Heart left ventricle (tissue), 16 donors: ENCODE data around the gene GSAP. TPM values are rescaled to one million over a fixed set of nuclear protein-coding genes. Genes with fewer than 3 reads are reported as not detected.

Experiments used
- ATAC-seq, 4 donors: fragments of 200-7000 bp; cut with Tn5 transposase; one replicate each; pipeline ENCODE4 v1.9.1; 2020 to 2022; ENCODE audit warnings: moderate library complexity in 4 of 4, mild to moderate bottlenecking in 3 of 4, moderate number of reproducible peaks in 1 of 4
- DNase-seq, 5 donors: peaks; one replicate each; pipeline ENCODE4 v3.0.0-alpha.2; 2020
- H3K27ac ChIP-seq, 12 donors: fragments of 200-600 bp; sonication (generic) in 4 of 12; one replicate each; pipeline versions ENCODE4 v1.5.0 to v1.8.0; 2016 to 2022; ENCODE audit warnings: mild to moderate bottlenecking in 2 of 12
- H3K27me3 ChIP-seq, 9 donors: fragments of 200-600 bp; sonication (generic) in 2 of 9; one replicate each; pipeline versions ENCODE4 v1.5.1 to v1.8.0; 2016 to 2022; ENCODE audit warnings: mild to moderate bottlenecking in 3 of 9
- H3K36me3 ChIP-seq, 9 donors: fragments of 200-600 bp; sonication (generic) in 2 of 9; one replicate each; pipeline versions ENCODE4 v1.5.0 to v1.8.0; 2018 to 2022; ENCODE audit warnings: mild to moderate bottlenecking in 2 of 9
- H3K4me1 ChIP-seq, 12 donors: fragments of 200-600 bp; sonication (generic) in 4 of 12; one replicate each; pipeline versions ENCODE4 v1.5.0 to v1.8.0; 2016 to 2022; ENCODE audit warnings: mild to moderate bottlenecking in 3 of 12
- H3K4me3 ChIP-seq, 12 donors: fragments of 200-600 bp; sonication (generic) in 4 of 12; one replicate each; pipeline versions ENCODE4 v1.5.0 to v1.8.0; 2017 to 2022; ENCODE audit warnings: mild to moderate bottlenecking in 9 of 12, moderate library complexity in 4 of 12
- H3K9me3 ChIP-seq, 12 donors: fragments of 200-600 bp; sonication (generic) in 4 of 12; one replicate each; pipeline versions ENCODE4 v1.5.0 to v1.8.0; 2016 to 2022; ENCODE audit warnings: mild to moderate bottlenecking in 1 of 12
- CTCF ChIP-seq, 12 donors: fragments of 200-600 bp; sonication (generic) in 4 of 12; IDR thresholded peaks; one replicate each; pipeline versions ENCODE4 v1.5.0 to v1.8.0; 2018 to 2022; ENCODE audit warnings: antibody characterized with exemption in 12 of 12, mild to moderate bottlenecking in 5 of 12
- POLR2A ChIP-seq, 2 donors: fragments of 450-650 bp; IDR thresholded peaks; one replicate each; pipeline ENCODE4 v1.6.1; 2017; ENCODE audit warnings: antibody characterized with exemption in 2 of 2, mild to moderate bottlenecking in 2 of 2, moderate library complexity in 2 of 2
- WGBS, 4 donors: extraction: QIAGEN DNeasy Blood & Tissue Kit in 2 of 4; methylation state at CpG; one replicate each; pipeline versions ENCODE4 v1.1.5 to v1.1.7; 2013 to 2018; 5-methylcytosine and 5-hydroxymethylcytosine counted together
- intact Hi-C, 10 donors: fragments of 100-400 bp; cut with DNase I; formaldehyde crosslinking; loops; one replicate each; pipeline versions ENCODE4 v1.11.1 to v1.14.2; 2022
- polyA plus RNA-seq, 2 donors: library from polyadenylated mRNA; stranded (reverse); fragments of 200-250 nt; gene quantifications; one replicate each; pipeline ENCODE4 v1.2.3, GENCODE V29; 2013
- total RNA-seq, 9 donors: library from RNA; depleted of rRNA in 2 of 9; stranded (reverse); fragments of >200 nt in 2 of 9; fragmentation: NEBNext Ultra II Directional in 3 of 9; extraction: Animal tissue kit (Norgen Biotek cat#: 25700) in 3 of 9; gene quantifications; one replicate each; pipeline versions ENCODE4 v1.1.0 to v1.2.4, GENCODE V29; 2016 to 2023
- donor health status: ischemic (EF 13 %, LVEDD 7.1; RV severe dilation, severe dysfunction).
- donor health status: healthy with polysubstance abuse.
- donor health status: DM: no; HTN: yes; CAD: no.
- donor health status: DM: no; HTN: no; CAD: no.
- donor health status: ischemic (EF 25% LVEDD 6.9; RV normal size, moderate dysfunction).
- donor health status: ischemic (EF 25% LVEDD 5.7; RV mildly dilated, moderate dysfunction).
- donor health status: healthy.
- donor health status: DM: yes; HTN: yes; CAD: no.
- donor health status: ischemic (EF 35%, LVEDD 5.7; RV mildly dilated, moderate dysfunction).
- donor health status: nonischemic (EF 11% LVEDD 7.7; RV severe dilation, severe dysfunction).
- donor health status: DM: yes; HTN: yes; CAD: no.
- donor health status: PGD.
- donor health status: ischemic (EF 29% LVEDD 5.4; RV normal size, mild dysfunction).
- donor health status: nonischemic (EF 23%, LVEDD 6.1; RV moderate dilation, normal function).

GSAP gene
- total and polyA plus RNA-seq, 11 donors = 1.7 to 24.9 (median 6.5) TPM

- H3K4me3 ChIP-seq = no peak overlapping the region
- TF ChIP-seq CTCF (IDR thresholded peaks at IDR 0.05) (no peak), POLR2A (IDR thresholded peaks at IDR 0.05) (no peak)
- no peak for ATAC-seq
Observed at GRCh38 chr7:77262316-77262715, 153.8 kb downstream of the GSAP start.

More at GRCh38 chr7:77262316-77262715, 153.8 kb downstream of the GSAP start:
- Histone ChIP-seq H3K27ac (no peak overlapping the region), H3K27me3 (no peaks in the 10 kb centered on the region), H3K9me3 (no peaks in the 10 kb centered on the region), H3K36me3 (peaks cover 0 to 8% (median 0%) of the 10 kb centered on the region in 9 donors), H3K4me1 (peaks cover 0 to 2% (median 0%) of the 10 kb centered on the region in 12 donors)
- no peak for DNase-seq
- 92 to 100% (median 98%) methylated on average over 4 of the region's 4 CpGs for WGBS, 4 donors
- intact Hi-C loops = no loop called here

Other genes with a start within 250 kb of the GSAP start
- 10 to 100 TPM in 4 of 9 donors, 1 to 10 TPM in 5; 7.3 to 56.9 (median 9.2) TPM for gene FGL2, start 216.5 kb downstream of the GSAP start, total RNA-seq
- 1 to 10 TPM; 2.5 to 5.3 TPM for gene FGL2, start 216.5 kb downstream of the GSAP start, polyA plus RNA-seq
- gene PTPN12, start 120.9 kb upstream of the GSAP start, total RNA-seq = 10 to 100 TPM; 36.5 to 83.9 (median 42.0) TPM
- 10 to 100 TPM; 33.9 to 35.1 TPM for gene PTPN12, start 120.9 kb upstream of the GSAP start, polyA plus RNA-seq